Activated naive CD4-positive, alpha-beta T cell treated with anti-CD3 and anti-CD28 coated beads, Interleukin-2, amount 50 U/mL, for 16 hours (primary cell): Measurements from ENCODE around the gene GLRX3.
"Not testable (repeated sequence)": the region's sequence is repeated elsewhere in the genome, so short reads cannot be mapped to it uniquely, and the experiment has no call there.

ENCODE experiments used
- DNase-seq: peaks from one replicate; pipeline ENCODE4 v3.0.0-alpha.2; 2020

Gene GLRX3

GRCh38 chr10:130190055-130190736, 54.0 kb downstream of the GLRX3 start:
- DNase-seq: peak; percentile 90

- DNase-seq: no peak
Observed at GRCh38 chr10:130190737-130191115, 54.5 kb downstream of the GLRX3 start.

- DNase-seq: no peak
Observed at GRCh38 chr10:130191380-130191779, 55.2 kb downstream of the GLRX3 start.

GRCh38 chr10:130192276-130192848, 56.2 kb downstream of the GLRX3 start:
- DNase-seq: no peak

GRCh38 chr10:130193033-130193432, 56.8 kb downstream of the GLRX3 start:
- no peak for DNase-seq

GRCh38 chr10:130193493-130194193, 57.5 kb downstream of the GLRX3 start:
- no peak for DNase-seq

GRCh38 chr10:130194194-130194990, 58.2 kb downstream of the GLRX3 start:
- DNase-seq: no peak

- no peak for DNase-seq
Observed at GRCh38 chr10:130194991-130195645, 58.9 kb downstream of the GLRX3 start.

- no peak for DNase-seq
Observed at GRCh38 chr10:130195746-130196294, 59.6 kb downstream of the GLRX3 start.

- DNase-seq: no peak
Observed at GRCh38 chr10:130196511-130197487, 60.6 kb downstream of the GLRX3 start.

- no peak for DNase-seq
Observed at GRCh38 chr10:130198651-130199050, 62.5 kb downstream of the GLRX3 start.

- DNase-seq: no peak
Observed at GRCh38 chr10:130200179-130201042, 64.2 kb downstream of the GLRX3 start.

- no peak for DNase-seq
Observed at GRCh38 chr10:130201043-130201380, 64.8 kb downstream of the GLRX3 start.

- DNase-seq: not testable (repeated sequence)
Observed at GRCh38 chr10:130202150-130202549, 66.0 kb downstream of the GLRX3 start.

- DNase-seq: no peak
Observed at GRCh38 chr10:130202984-130203621, 66.9 kb downstream of the GLRX3 start.

GRCh38 chr10:130203626-130204025, 67.4 kb downstream of the GLRX3 start:
- no peak for DNase-seq

- DNase-seq: no peak
Observed at GRCh38 chr10:130206216-130206737, 70.1 kb downstream of the GLRX3 start.

- no peak for DNase-seq
Observed at GRCh38 chr10:130207205-130207604, 71.0 kb downstream of the GLRX3 start.

- no peak for DNase-seq
Observed at GRCh38 chr10:130208807-130209206, 72.6 kb downstream of the GLRX3 start.

- DNase-seq: no peak
Observed at GRCh38 chr10:130212746-130213145, 76.6 kb downstream of the GLRX3 start.
